GM12801 (cell line): ENCODE data around the gene CRAMP1.

Experiments used
- TF ChIP-seq, protein P1 (sequence below): IDR thresholded peaks from one replicate; pipeline ENCODE4 v1.5.1; 2011; ENCODE audit warnings: control low read depth; ENCODE audit not compliant: insufficient read length; ENCODE audit errors: extremely low read depth

Gene CRAMP1

DNA sequence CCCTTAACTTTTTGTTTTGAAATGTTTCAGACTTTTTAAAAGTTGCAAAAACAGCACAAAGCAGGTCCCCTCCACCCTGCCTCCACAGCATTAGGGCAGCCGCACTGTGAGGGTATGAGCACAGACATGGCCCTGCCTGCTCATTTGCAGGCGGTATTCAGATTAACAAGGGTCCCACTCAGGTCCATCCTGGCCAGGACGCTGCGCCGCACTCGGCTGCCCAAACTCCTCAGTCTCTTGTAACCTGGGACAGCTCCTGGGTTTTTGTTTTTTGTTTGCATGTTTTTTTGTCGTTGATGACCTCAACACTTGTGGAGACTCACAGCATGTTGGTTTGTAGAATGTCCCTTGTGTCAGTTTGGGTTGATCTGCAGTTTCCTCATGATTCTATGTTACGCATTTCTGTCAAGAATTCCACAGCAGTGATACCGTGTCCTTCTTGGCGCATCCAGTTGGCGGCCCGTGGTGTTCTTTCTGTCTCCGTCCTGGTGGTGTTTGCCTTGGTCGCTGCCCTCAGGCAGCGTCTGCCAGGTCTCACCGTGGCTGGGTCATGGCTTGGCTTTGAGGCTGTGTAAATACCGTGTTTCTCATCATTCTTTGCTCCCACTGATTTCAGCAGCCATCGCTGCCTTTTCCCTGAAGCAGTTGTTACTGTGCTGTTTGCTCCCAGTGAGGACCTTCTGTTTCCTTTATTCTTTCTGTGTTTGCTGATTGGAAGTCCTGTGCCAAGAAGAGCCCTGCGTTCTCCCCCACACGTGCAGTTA is 18.5 kb downstream of the CRAMP1 start:
- TF ChIP-seq, protein P1, sequence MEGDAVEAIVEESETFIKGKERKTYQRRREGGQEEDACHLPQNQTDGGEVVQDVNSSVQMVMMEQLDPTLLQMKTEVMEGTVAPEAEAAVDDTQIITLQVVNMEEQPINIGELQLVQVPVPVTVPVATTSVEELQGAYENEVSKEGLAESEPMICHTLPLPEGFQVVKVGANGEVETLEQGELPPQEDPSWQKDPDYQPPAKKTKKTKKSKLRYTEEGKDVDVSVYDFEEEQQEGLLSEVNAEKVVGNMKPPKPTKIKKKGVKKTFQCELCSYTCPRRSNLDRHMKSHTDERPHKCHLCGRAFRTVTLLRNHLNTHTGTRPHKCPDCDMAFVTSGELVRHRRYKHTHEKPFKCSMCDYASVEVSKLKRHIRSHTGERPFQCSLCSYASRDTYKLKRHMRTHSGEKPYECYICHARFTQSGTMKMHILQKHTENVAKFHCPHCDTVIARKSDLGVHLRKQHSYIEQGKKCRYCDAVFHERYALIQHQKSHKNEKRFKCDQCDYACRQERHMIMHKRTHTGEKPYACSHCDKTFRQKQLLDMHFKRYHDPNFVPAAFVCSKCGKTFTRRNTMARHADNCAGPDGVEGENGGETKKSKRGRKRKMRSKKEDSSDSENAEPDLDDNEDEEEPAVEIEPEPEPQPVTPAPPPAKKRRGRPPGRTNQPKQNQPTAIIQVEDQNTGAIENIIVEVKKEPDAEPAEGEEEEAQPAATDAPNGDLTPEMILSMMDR, result no peak

DNA sequence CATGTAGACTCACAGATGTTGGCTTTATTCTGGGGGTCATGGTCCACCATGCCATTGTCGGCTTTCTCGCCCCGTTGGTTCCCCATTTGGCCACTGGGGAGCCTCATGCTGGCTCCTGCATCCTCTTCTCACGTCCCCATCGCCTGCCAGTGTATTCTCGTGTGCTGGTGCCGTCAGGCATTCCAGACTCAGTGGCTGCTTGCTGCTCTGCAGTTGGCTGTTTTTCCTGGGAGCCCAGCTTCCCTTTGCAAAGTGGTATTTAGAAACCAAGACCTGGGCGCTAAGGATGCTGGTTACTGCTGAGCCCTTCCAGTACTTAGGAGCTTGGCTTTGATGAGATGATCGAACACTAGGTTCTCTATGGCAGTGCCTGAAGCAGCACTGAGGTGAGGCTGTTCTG is 19.1 kb downstream of the CRAMP1 start:
- TF ChIP-seq, protein P1, result no peak

DNA sequence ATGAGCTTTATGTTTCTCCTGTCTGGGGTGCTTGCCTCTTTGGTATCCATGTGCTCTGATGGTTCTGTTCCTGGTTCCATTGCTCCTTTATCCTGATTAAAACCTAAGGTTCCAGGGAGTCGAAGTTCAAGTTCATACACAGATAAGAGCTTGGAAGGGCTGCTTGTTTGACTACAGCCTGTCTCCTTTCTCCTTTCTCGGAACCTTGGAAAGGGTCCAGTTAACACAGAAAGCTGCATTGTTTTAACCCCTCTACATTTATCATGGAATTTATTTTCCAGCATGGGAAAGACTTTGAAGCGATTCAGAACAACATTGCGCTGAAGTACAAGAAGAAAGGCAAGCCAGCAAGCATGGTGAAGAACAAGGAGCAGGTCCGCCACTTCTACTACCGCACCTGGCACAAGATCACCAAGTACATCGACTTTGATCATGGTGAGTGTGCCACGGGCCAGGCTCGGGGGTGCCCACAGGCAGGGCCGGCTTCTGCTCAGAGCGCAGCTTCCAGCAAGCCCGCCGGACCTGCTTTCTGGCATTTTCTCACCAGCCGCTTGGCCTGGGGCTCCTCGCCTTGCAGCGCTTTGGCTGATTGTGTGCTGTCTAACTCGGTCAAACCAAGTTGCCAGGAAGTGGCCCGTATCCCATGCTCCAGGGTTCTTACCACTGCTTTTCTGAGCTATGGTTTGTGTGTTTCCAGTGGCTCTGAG is 19.9 kb downstream of the CRAMP1 start:
- TF ChIP-seq, protein P1, result no peak

DNA sequence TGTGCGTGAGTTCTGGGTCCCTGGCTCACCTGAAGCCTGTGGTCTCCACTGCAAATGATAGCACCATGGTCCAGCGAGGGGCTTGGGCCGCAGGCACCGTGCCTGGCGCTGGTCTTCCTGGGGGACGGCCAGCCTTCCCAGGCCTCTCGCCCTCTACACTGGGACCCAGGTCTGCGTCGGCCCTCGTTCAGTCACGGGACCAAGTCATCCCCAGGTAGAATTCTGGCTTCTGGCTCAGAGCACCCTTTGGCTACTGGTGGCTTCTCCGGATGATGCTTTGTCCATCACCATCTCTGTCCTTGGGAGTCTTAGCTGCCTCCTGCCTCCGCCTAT is 20.4 kb downstream of the CRAMP1 start:
- TF ChIP-seq, protein P1, result no peak

DNA sequence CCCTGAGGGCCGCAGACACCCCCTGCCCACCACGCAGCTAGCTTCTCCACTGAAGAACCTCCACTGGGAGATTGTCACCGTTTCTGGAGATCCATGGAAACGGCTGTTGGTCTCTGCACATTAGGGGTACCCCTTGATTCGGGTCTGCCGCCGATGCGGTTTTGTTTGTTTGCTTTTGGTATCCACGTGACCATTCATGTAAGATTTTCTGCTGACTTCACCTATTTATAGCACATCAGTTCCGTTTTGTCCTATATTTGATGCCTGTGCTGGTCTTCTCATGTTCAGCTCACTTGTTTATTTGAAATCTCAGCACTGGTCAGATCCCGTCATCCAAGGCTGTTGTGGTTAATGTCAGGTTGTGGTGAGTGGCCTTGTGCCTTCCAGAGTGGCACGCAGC is 21.1 kb downstream of the CRAMP1 start:
- TF ChIP-seq, protein P1, result no peak

DNA sequence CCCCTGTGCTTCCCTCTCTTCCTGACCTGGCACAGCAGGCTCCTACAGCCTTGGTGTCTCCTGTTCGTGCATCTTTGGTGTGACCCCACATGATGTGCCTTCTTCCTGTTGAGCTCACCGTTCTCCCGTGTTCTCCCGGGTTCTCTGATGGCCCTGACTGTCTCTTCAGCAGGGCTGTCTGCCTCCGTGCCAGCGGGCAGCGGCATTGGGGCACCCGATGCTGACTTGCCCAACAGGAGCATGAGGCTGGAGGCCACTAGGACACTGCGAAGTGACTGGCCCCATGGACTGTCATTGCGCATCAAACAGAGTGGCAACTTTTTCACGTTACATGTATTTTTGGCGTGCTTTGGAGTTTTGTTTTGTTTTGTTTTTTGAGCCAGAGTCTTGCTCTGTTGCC is 22.4 kb downstream of the CRAMP1 start:
- TF ChIP-seq, protein P1, result no peak

DNA sequence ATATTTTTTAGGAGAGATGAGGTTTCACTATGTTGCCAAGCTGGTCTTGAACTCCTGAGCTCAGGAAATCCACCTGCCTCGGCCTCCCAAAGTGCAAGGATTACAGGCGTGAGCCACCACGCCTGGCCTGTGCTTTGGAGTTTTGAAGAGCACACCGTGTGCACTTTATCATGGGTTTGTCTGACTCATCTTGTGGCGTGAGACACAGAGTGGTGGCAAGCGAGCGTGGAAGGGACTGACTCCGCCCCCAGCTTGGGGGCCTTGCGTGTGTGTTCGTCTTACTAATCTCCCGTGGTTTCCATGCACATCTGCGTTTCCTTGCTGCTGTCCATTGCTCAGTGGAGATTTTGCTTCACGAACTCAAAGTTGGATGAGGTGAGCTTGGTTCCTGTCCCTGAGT is 22.9 kb downstream of the CRAMP1 start:
- TF ChIP-seq, protein P1, result no peak
